Measurements from ENCODE around the gene CYLD. TPM values are rescaled to one million over a fixed set of nuclear protein-coding genes. Genes with fewer than 3 reads are reported as not detected.

Gene CYLD
- total RNA-seq, 3 donors from 2014 or later: 40.6 to 62.9 (median 43.4) TPM

DNA sequence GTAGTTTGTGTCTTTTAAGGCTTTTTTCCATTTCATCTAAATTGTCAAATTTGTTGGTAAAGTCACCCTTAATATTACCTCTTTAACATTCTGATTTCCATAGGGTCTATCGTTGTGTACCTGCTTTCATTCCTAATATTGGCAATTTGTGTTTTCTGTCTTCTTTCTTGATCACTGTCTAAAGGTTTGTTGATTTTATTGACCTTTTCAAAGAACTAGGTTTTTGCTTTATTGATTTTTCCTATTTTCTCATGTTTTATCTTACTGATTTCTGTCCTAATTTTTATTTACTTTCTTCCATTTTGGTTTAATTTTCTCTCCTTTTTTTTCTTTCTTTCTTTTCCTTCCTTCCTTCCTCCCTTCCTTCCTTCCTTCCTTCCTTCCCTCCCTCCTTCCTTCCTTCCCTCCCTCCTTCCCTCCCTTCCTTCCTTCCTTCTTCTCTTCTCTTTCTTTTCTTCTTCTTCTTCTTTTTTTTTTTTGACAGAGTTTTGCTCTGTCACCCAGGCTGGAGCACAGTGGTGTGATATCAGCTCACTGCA, 86.3 kb downstream of the CYLD start:
- no peak overlapping the region for H3K27ac ChIP-seq
- intact Hi-C loops (cut with DNase I; ENCODE audit: low total_unique reads): no loop called here
- no peak for DNase-seq (ENCODE audit: low spot score in 2 of 2)
- H3K27me3 ChIP-seq: no peaks in the 10 kb centered on the region
- TF ChIP-seq POLR2A (IDR thresholded peaks at IDR 0.05): no peak
- TF ChIP-seq, protein P1, sequence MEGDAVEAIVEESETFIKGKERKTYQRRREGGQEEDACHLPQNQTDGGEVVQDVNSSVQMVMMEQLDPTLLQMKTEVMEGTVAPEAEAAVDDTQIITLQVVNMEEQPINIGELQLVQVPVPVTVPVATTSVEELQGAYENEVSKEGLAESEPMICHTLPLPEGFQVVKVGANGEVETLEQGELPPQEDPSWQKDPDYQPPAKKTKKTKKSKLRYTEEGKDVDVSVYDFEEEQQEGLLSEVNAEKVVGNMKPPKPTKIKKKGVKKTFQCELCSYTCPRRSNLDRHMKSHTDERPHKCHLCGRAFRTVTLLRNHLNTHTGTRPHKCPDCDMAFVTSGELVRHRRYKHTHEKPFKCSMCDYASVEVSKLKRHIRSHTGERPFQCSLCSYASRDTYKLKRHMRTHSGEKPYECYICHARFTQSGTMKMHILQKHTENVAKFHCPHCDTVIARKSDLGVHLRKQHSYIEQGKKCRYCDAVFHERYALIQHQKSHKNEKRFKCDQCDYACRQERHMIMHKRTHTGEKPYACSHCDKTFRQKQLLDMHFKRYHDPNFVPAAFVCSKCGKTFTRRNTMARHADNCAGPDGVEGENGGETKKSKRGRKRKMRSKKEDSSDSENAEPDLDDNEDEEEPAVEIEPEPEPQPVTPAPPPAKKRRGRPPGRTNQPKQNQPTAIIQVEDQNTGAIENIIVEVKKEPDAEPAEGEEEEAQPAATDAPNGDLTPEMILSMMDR (IDR thresholded peaks at IDR 0.05): no peak
- TF ChIP-seq POLR2AphosphoS5 (IDR thresholded peaks at IDR 0.05): no peak
- no peaks in the 10 kb centered on the region for H3K9me3 ChIP-seq
- H3K4me1 ChIP-seq: no peaks in the 10 kb centered on the region
- H3K4me3 ChIP-seq: no peak overlapping the region
- H3K36me3 ChIP-seq: no peaks in the 10 kb centered on the region

DNA sequence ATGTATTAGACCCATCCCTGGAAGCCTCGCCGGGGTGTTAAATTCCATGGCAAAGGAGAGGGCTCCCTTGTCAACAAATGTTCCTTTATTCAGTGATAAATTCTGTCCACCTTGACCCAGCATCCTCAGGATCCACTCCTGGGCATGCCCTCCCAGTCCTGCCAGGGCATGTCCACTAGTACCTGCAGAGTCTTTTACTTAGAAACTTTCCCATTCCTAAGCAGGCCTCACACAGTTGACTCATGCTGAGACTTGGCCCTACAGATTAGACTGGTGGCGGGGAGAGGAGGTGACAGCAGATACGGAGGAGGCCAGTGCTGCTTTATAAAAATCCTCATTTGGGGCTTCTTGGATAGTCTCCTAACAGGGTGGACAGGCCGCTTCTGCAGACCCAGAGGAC, 88.8 kb downstream of the CYLD start:
- Histone ChIP-seq H3K27me3 (no peaks in the 10 kb centered on the region), H3K9me3 (no peaks in the 10 kb centered on the region), H3K36me3 (no peaks in the 10 kb centered on the region), H3K4me1 (no peaks in the 10 kb centered on the region), H3K27ac (no peak overlapping the region), H3K4me3 (no peak overlapping the region)
- no peak for DNase-seq (ENCODE audit: low spot score in 2 of 2)
- intact Hi-C loops (cut with DNase I; ENCODE audit: low total_unique reads): no loop called here
- no peak for TF ChIP-seq POLR2AphosphoS5 (IDR thresholded peaks at IDR 0.05)
- TF ChIP-seq, protein P1 (IDR thresholded peaks at IDR 0.05): no peak
- TF ChIP-seq POLR2A (IDR thresholded peaks at IDR 0.05): no peak

DNA sequence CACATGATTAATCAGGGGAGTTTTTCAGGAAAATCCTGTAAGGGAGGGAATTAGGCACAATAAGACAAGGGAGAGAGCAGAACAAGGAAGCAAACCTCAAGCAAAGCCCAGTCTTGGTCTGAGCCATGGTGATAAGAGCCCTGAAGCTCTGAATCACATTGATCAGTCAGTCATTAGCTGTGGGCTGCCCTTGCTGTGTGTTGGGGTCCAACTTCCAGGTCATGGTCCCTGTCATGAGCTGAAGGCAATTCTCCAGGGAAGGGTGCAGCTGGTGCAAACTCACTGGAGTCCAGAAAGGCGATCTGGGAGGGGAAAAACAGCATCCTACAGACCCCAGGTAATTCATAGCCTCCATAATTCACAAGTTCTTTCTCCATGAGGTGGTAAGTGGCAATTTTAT, 89.9 kb downstream of the CYLD start:
- no peaks in the 10 kb centered on the region for H3K36me3 ChIP-seq
- H3K27ac ChIP-seq: no peak overlapping the region
- H3K9me3 ChIP-seq: no peaks in the 10 kb centered on the region
- TF ChIP-seq POLR2A (IDR thresholded peaks at IDR 0.05): no peak
- TF ChIP-seq, protein P1 (IDR thresholded peaks at IDR 0.05): no peak
- TF ChIP-seq POLR2AphosphoS5 (IDR thresholded peaks at IDR 0.05): no peak
- DNase-seq (ENCODE audit: low spot score in 2 of 2): no peak
- no peaks in the 10 kb centered on the region for H3K27me3 ChIP-seq
- H3K4me3 ChIP-seq: no peak overlapping the region
- intact Hi-C loops (cut with DNase I; ENCODE audit: low total_unique reads): no loop called here
- no peaks in the 10 kb centered on the region for H3K4me1 ChIP-seq

DNA sequence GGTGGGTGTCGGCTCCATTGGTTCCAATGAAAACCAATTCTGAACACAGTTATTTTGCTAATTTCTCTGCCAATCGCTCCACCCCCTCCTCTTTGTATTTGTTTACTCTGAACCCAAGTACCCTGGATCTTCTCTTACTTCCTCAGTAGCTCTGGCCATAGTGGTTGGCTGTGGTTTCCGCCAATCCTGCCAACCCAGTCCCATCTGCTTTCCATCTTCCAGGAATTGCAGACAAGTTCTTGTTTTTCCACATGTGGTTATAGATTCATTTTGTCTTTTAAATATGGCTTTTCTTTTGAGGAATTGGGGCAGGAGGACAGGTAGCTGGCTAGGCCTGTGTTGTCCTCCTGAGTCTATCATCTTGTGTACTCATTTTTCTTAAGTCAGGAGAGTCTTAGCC, 92.0 kb downstream of the CYLD start:
- H3K27ac ChIP-seq: no peak overlapping the region
- H3K36me3 ChIP-seq: no peaks in the 10 kb centered on the region
- TF ChIP-seq POLR2AphosphoS5 (IDR thresholded peaks at IDR 0.05) (no peak), POLR2A (IDR thresholded peaks at IDR 0.05) (no peak)
- TF ChIP-seq, protein P1 (IDR thresholded peaks at IDR 0.05): no peak
- H3K4me1 ChIP-seq: no peaks in the 10 kb centered on the region
- H3K9me3 ChIP-seq: no peaks in the 10 kb centered on the region
- DNase-seq (ENCODE audit: low spot score in 2 of 2): no peak
- H3K4me3 ChIP-seq: no peak overlapping the region
- no peaks in the 10 kb centered on the region for H3K27me3 ChIP-seq
- intact Hi-C loops (cut with DNase I; ENCODE audit: low total_unique reads): no loop called here

DNA sequence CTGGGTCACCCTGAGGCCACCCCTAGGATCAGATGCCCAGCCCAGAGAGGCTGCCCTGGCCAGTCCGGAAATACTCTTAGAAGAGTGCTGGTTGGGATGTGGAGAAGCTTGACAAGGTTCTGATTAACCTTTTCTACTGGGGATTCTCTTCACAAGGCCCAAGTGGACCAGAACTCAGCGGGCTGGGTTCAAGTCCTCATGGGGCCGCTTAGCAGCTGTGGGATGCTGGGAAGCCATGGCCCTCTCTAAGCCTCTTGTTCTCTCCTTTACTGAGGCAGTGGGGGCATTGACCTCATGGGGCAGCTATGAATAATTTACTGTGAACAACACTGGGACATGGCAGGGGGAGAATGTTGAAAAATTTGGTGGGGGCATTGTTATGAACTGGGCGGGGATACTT, 92.8 kb downstream of the CYLD start:
- intact Hi-C loops (cut with DNase I; ENCODE audit: low total_unique reads): no loop called here
- DNase-seq (ENCODE audit: low spot score in 2 of 2): no peak
- no peak overlapping the region for H3K4me3 ChIP-seq

More for the DNA sequence above, 92.8 kb downstream of the CYLD start:
- H3K9me3 ChIP-seq: no peaks in the 10 kb centered on the region
- no peaks in the 10 kb centered on the region for H3K27me3 ChIP-seq
- H3K36me3 ChIP-seq: no peaks in the 10 kb centered on the region
- no peaks in the 10 kb centered on the region for H3K4me1 ChIP-seq
- H3K27ac ChIP-seq: no peak overlapping the region
- TF ChIP-seq POLR2A (IDR thresholded peaks at IDR 0.05) (no peak), POLR2AphosphoS5 (IDR thresholded peaks at IDR 0.05) (no peak)
- TF ChIP-seq, protein P1 (IDR thresholded peaks at IDR 0.05): no peak
